MM.1S (cell line): ENCODE data around the gene FAM117A.
A peak's percentile ranks its signal among the peaks of the same experiment; 100 is the strongest.

Experiments
- DNase-seq: peaks from one replicate; pipeline ENCODE4 v3.0.0-alpha.2; 2015
- H2AFZ ChIP-seq: fragments of 300-600 bp; sonication (generic); 2 replicates; pipeline ENCODE4 v1.6.0; 2016; ENCODE audit warnings: antibody characterized with exemption, low read length
- H3F3A ChIP-seq: fragments of 300-600 bp; sonication (generic); 2 replicates; pipeline ENCODE4 v1.6.1; 2016; ENCODE audit warnings: mild to moderate bottlenecking, antibody characterized with exemption, low read length, moderate library complexity, mixed read lengths; ENCODE audit not compliant: insufficient read depth
- H3K27ac ChIP-seq: fragments of 300-600 bp; sonication (generic); 2 replicates; pipeline ENCODE4 v1.5.1; 2016; ENCODE audit warnings: mild to moderate bottlenecking, low read length
- H3K27me3 ChIP-seq: fragments of 300-600 bp; sonication (generic); replicated peaks from 2 replicates; pipeline ENCODE4 v1.6.0; 2016; ENCODE audit warnings: low read length; ENCODE audit not compliant: insufficient read depth
- H3K36me3 ChIP-seq: fragments of 300-600 bp; sonication (generic); replicated peaks from 2 replicates; pipeline ENCODE4 v1.6.1; 2016; ENCODE audit warnings: mild to moderate bottlenecking, low read length, mixed read lengths; ENCODE audit not compliant: insufficient read depth
- H3K4me1 ChIP-seq: fragments of 300-600 bp; sonication (generic); 2 replicates; pipeline ENCODE4 v1.6.1; 2016; ENCODE audit warnings: low read length, mixed read lengths
- H3K4me2 ChIP-seq: fragments of 300-600 bp; sonication (generic); 2 replicates; pipeline ENCODE4 v1.6.0; 2016; ENCODE audit warnings: low read depth, low read length
- H3K4me3 ChIP-seq: fragments of 300-600 bp; sonication (generic); 2 replicates; pipeline ENCODE4 v1.5.1; 2016; ENCODE audit warnings: low read length, mixed read lengths
- H3K79me2 ChIP-seq: fragments of 300-600 bp; sonication (generic); 2 replicates; pipeline ENCODE4 v1.6.1; 2016; ENCODE audit warnings: mixed run types, low read length, mixed read lengths
- H3K9ac ChIP-seq: fragments of 300-600 bp; sonication (generic); 2 replicates; pipeline ENCODE4 v1.6.1; 2016; ENCODE audit warnings: low read length, mixed read lengths
- H3K9me2 ChIP-seq: fragments of 300-600 bp; sonication (generic); replicated peaks from 2 replicates; pipeline ENCODE4 v1.6.1; 2016; ENCODE audit warnings: mild to moderate bottlenecking, low read length, mixed read lengths; ENCODE audit not compliant: insufficient read depth
- H3K9me3 ChIP-seq: fragments of 300-600 bp; sonication (generic); replicated peaks from 2 replicates; pipeline ENCODE4 v1.6.1; 2016; ENCODE audit warnings: mild to moderate bottlenecking, low read length, mixed read lengths; ENCODE audit not compliant: insufficient read depth
- H4K20me1 ChIP-seq: fragments of 300-600 bp; sonication (generic); 2 replicates; pipeline ENCODE4 v1.6.1; 2016; ENCODE audit warnings: mild to moderate bottlenecking, low read length, moderate library complexity, mixed read lengths; ENCODE audit not compliant: insufficient read depth
- EZH2 ChIP-seq: fragments of 300-600 bp; sonication (generic); optimal IDR thresholded peaks from 2 replicates; pipeline ENCODE3; 2017; ENCODE audit warnings: low read depth, mild to moderate bottlenecking, antibody characterized with exemption, low read length, mixed read lengths
- EZH2phosphoT487 ChIP-seq: fragments of 300-600 bp; sonication (generic); IDR thresholded peaks from 2 replicates; pipeline ENCODE4 v1.6.1; 2018; ENCODE audit warnings: antibody characterized with exemption, low read length
- TF ChIP-seq, protein P1 (sequence below): fragments of 300-600 bp; sonication (generic); IDR thresholded peaks from 2 replicates; pipeline ENCODE4 v1.5.1; 2016; ENCODE audit warnings: antibody characterized with exemption, low read length, mixed read lengths

Gene FAM117A

DNA sequence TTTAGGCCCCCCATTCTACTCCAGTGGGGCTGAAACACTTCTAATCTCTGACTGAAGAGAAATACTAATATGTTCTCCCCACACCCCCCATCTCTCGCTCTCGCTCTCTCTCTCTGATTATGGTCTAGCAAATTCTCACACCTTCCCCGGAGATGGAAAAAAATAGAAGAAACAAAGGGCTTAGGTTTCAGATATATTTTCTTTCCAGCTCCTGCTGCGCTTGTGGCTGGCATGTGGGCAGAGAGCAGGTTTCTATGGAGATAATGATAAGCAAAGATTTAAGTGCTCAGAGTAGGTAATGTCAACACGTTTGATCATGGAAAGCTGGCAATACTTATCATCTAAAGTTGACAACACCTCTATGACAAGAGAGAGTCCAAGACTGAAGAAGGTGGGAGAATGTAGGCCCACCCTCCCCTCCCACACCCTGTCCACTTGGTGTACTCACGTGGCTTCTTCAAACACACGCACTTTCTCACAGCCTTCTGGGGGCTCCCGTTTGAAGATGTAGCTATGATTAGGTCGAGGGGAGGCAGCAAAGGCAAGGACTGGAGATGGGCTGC, 48.1 kb downstream of the FAM117A start:
- no peak for DNase-seq

GRCh38 chr17:49715216-49715615, 48.7 kb downstream of the FAM117A start:
- no peaks in the 10 kb centered on the region for H3K9me2 ChIP-seq
- no peaks in the 10 kb centered on the region for H3K27me3 ChIP-seq
- H4K20me1 ChIP-seq = no peaks in the 10 kb centered on the region
- no peak overlapping the region for H3K27ac ChIP-seq
- no peak overlapping the region for H2AFZ ChIP-seq
- TF ChIP-seq EZH2phosphoT487 (no peak), EZH2 (no peak)
- TF ChIP-seq, protein P1, sequence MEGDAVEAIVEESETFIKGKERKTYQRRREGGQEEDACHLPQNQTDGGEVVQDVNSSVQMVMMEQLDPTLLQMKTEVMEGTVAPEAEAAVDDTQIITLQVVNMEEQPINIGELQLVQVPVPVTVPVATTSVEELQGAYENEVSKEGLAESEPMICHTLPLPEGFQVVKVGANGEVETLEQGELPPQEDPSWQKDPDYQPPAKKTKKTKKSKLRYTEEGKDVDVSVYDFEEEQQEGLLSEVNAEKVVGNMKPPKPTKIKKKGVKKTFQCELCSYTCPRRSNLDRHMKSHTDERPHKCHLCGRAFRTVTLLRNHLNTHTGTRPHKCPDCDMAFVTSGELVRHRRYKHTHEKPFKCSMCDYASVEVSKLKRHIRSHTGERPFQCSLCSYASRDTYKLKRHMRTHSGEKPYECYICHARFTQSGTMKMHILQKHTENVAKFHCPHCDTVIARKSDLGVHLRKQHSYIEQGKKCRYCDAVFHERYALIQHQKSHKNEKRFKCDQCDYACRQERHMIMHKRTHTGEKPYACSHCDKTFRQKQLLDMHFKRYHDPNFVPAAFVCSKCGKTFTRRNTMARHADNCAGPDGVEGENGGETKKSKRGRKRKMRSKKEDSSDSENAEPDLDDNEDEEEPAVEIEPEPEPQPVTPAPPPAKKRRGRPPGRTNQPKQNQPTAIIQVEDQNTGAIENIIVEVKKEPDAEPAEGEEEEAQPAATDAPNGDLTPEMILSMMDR = no peak
- H3K4me3 ChIP-seq = no peak overlapping the region
- H3K36me3 ChIP-seq = peaks cover 23% of the 10 kb centered on the region
- DNase-seq = no peak
- 0 out of 2 replicates have a peak, but pooled peaks cover 1% of the 10 kb centered on the region for H3F3A ChIP-seq
- no peak overlapping the region for H3K9ac ChIP-seq
- H3K4me1 ChIP-seq = no peaks in the 10 kb centered on the region
- peaks cover 6% of the 10 kb centered on the region for H3K79me2 ChIP-seq
- H3K9me3 ChIP-seq = no peaks in the 10 kb centered on the region
- no peak overlapping the region for H3K4me2 ChIP-seq

More for the DNA sequence above, 48.1 kb downstream of the FAM117A start:
- no peak overlapping the region for H2AFZ ChIP-seq
- no peaks in the 10 kb centered on the region for H3K27me3 ChIP-seq
- no peak overlapping the region for H3K4me3 ChIP-seq
- no peaks in the 10 kb centered on the region for H4K20me1 ChIP-seq
- H3K4me2 ChIP-seq = no peak overlapping the region
- no peaks in the 10 kb centered on the region for H3K9me3 ChIP-seq
- no peaks in the 10 kb centered on the region for H3K4me1 ChIP-seq
- no peaks in the 10 kb centered on the region for H3K9me2 ChIP-seq
- H3F3A ChIP-seq = no peaks in the 10 kb centered on the region
- no peak overlapping the region for H3K9ac ChIP-seq
- peaks cover 23% of the 10 kb centered on the region for H3K36me3 ChIP-seq
- H3K79me2 ChIP-seq = peaks cover 8% of the 10 kb centered on the region
- TF ChIP-seq EZH2phosphoT487 = no peak
- TF ChIP-seq EZH2 = no peak
- TF ChIP-seq, protein P1 = no peak
- no peak overlapping the region for H3K27ac ChIP-seq

- DNase-seq = no peak
- Histone ChIP-seq H3K27me3 (no peaks in the 10 kb centered on the region), H2AFZ (no peak overlapping the region), H3K79me2 (peaks cover 29% of the 10 kb centered on the region), H3K4me2 (peak overlapping the region; percentile 12; the same call in 1 of the 2 replicates), H3F3A (peaks cover 21% of the 10 kb centered on the region), H3K27ac (peak overlapping the region; percentile 22; the same call in 1 of the 2 replicates), H3K9ac (no peak overlapping the region), H3K9me2 (no peaks in the 10 kb centered on the region), H3K4me3 (no peak overlapping the region; the same call in 1 of the 2 replicates), H3K9me3 (no peaks in the 10 kb centered on the region), H4K20me1 (no peaks in the 10 kb centered on the region), H3K36me3 (no peaks in the 10 kb centered on the region), H3K4me1 (peaks cover 17% of the 10 kb centered on the region)
- TF ChIP-seq, protein P1 = no peak
- TF ChIP-seq EZH2 = no peak
- TF ChIP-seq EZH2phosphoT487 = no peak
Observed at GRCh38 chr17:49708515-49709183, 55.3 kb downstream of the FAM117A start.
